ENCODE results near the gene RNF10. TPM values are rescaled to one million over a fixed set of nuclear protein-coding genes. Genes with fewer than 3 reads are reported as not detected.
A peak's percentile ranks its signal among the peaks of the same experiment; 100 is the strongest.
"Not testable (repeated sequence)": the region's sequence is repeated elsewhere in the genome, so short reads cannot be mapped to it uniquely, and the experiment has no call there.

RNF10 gene
- total RNA-seq (2021; ENCODE audit: unreplicated experiment), result 177 TPM
- polyA plus RNA-seq (2012; ENCODE audit: insufficient read length), result 209 TPM
- Bru-seq, nascent RNA, result percentile 90 among the genes with signal in this experiment
- percentile 83 among the genes with signal in this experiment for BruChase-seq, experiment 1, labeled RNA remaining after a 2-hour chase
- BruChase-seq, experiment 2, labeled RNA remaining after a 6-hour chase, result percentile 89 among the genes with signal in this experiment
- long read RNA-seq, transcript RNF10-201 (17 exons, 3,825 nt), result major isoform, 233 of 429 reads
- long read RNA-seq, transcript RNF10-203 (17 exons, 2,671 nt), result minor isoform, 31 of 429 reads
- long read RNA-seq, partial matches to known transcripts, result 58 of 429 reads
- long read RNA-seq, other reads (novel, unspliced or antisense), result 107 of 429 reads

- Histone ChIP-seq H3K27ac (ENCODE audit: low read length) (peak within 1 kb of the TSS; percentile 92), H3K36me3 (ENCODE audit: control insufficient read depth, insufficient read depth, low read length) (no peaks in the 10 kb centered on the region), H3K27me3 (ENCODE audit: control insufficient read depth, insufficient read depth, low read length) (no peaks in the 10 kb centered on the region), H3K4me3 (ENCODE audit: low read depth in 2 of 2, low read length in 2 of 2) (peak within 1 kb of the TSS; percentile 86 to 88), H3K9me3 (ENCODE audit: control insufficient read depth, insufficient read depth, low read depth, low read length) (no peaks in the 10 kb centered on the region), H3K4me1 (ENCODE audit: control insufficient read depth, insufficient read depth, low read length) (peaks cover 32% of the 10 kb centered on the region)
- ATAC-seq (peak; percentile 91), DNase-seq (ENCODE audit: low read depth, low spot score) (no peak)
- no peak; the same call in 1 of the 2 replicates for TF ChIP-seq SIN3A (IDR thresholded peaks at IDR 0.05; ENCODE audit: borderline replicate concordance, insufficient read depth, low read depth, low read length)
- TF ChIP-seq POLR2AphosphoS5 (IDR thresholded peaks at IDR 0.05; ENCODE audit: low read depth, low read length), result peak; percentile 95
- CTCF ChIA-PET, result no interaction called here
- POLR2A ChIA-PET, result interaction anchor here (0.5 kb wide), 1 partner anchor 231 kb away, joined by 5 read pairs; no protein-coding TSS in a partner anchor
- intact Hi-C loops (cut with micrococcal nuclease; ENCODE audit: unreplicated experiment), result no loop called here
- no TSS peak for BruUV-seq (replicated peaks)
- in situ Hi-C loops (cut with HindIII; ENCODE audit: low pct_unique_long_range_greater_than_20kb, low sequenced_read_pairs), result no loop called here
Observed at GRCh38 chr12:120534203-120534702, at the start of gene RNF10. Gene RNF10 (plus strand): TSS chr12:120534356. CDS start chr12:120534812, 456 bp downstream.

- in situ Hi-C loops (cut with HindIII; ENCODE audit: low pct_unique_long_range_greater_than_20kb, low sequenced_read_pairs) (no loop called here), intact Hi-C loops (cut with micrococcal nuclease; ENCODE audit: unreplicated experiment) (no loop called here)
- no peak overlapping the region for H3K4me3 ChIP-seq (ENCODE audit: low read depth in 2 of 2, low read length in 2 of 2)
- POLR2A ChIA-PET, result no interaction called here
- CTCF ChIA-PET, result interaction anchor here (0.7 kb wide), 1 partner anchor 49 kb away, joined by 4 read pairs; no protein-coding TSS in a partner anchor
- no peaks in the 10 kb centered on the region for H3K36me3 ChIP-seq (ENCODE audit: control insufficient read depth, insufficient read depth, low read length)
- H3K27ac ChIP-seq (ENCODE audit: low read length), result no peak overlapping the region
- TF ChIP-seq REST (IDR thresholded peaks at IDR 0.05; ENCODE audit: insufficient read depth in 1 of 2, low read depth in 2 of 2, low read length in 1 of 2) (no peak), SIN3A (IDR thresholded peaks at IDR 0.05; ENCODE audit: borderline replicate concordance, insufficient read depth, low read depth, low read length) (no peak), TCF7L2 (IDR thresholded peaks at IDR 0.05; ENCODE audit: low read depth, low read length) (no peak), POLR2AphosphoS5 (IDR thresholded peaks at IDR 0.05; ENCODE audit: low read depth, low read length) (no peak), CTCF (IDR thresholded peaks at IDR 0.05) (no peak)
- no peaks in the 10 kb centered on the region for H3K9me3 ChIP-seq (ENCODE audit: control insufficient read depth, insufficient read depth, low read depth, low read length)
- H3K27me3 ChIP-seq (ENCODE audit: control insufficient read depth, insufficient read depth, low read length), result no peaks in the 10 kb centered on the region
- no peaks in the 10 kb centered on the region for H3K4me1 ChIP-seq (ENCODE audit: control insufficient read depth, insufficient read depth, low read length)
- ATAC-seq (no peak), DNase-seq (ENCODE audit: low read depth, low spot score) (no peak)
- BruUV-seq (replicated peaks), result no TSS peak
Observed at GRCh38 chr12:120485961-120486881, 47.9 kb upstream of the RNF10 start.

GRCh38 chr12:120487552-120487951, 46.6 kb upstream of the RNF10 start:
- intact Hi-C loops (cut with micrococcal nuclease; ENCODE audit: unreplicated experiment); H3K27me3 ChIP-seq (ENCODE audit: control insufficient read depth, insufficient read depth, low read length); ATAC-seq; H3K4me3 ChIP-seq (ENCODE audit: low read depth in 2 of 2, low read length in 2 of 2); H3K4me1 ChIP-seq (ENCODE audit: control insufficient read depth, insufficient read depth, low read length); CTCF ChIA-PET; H3K36me3 ChIP-seq (ENCODE audit: control insufficient read depth, insufficient read depth, low read length); BruUV-seq (replicated peaks); in situ Hi-C loops (cut with HindIII; ENCODE audit: low pct_unique_long_range_greater_than_20kb, low sequenced_read_pairs); DNase-seq (ENCODE audit: low read depth, low spot score); H3K9me3 ChIP-seq (ENCODE audit: control insufficient read depth, insufficient read depth, low read depth, low read length); POLR2A ChIA-PET; H3K27ac ChIP-seq (ENCODE audit: low read length): not testable (repeated sequence)

All from Panc1 (cell line).